ENCODE data around the gene FOXO4.

The FOXO4 gene

DNA sequence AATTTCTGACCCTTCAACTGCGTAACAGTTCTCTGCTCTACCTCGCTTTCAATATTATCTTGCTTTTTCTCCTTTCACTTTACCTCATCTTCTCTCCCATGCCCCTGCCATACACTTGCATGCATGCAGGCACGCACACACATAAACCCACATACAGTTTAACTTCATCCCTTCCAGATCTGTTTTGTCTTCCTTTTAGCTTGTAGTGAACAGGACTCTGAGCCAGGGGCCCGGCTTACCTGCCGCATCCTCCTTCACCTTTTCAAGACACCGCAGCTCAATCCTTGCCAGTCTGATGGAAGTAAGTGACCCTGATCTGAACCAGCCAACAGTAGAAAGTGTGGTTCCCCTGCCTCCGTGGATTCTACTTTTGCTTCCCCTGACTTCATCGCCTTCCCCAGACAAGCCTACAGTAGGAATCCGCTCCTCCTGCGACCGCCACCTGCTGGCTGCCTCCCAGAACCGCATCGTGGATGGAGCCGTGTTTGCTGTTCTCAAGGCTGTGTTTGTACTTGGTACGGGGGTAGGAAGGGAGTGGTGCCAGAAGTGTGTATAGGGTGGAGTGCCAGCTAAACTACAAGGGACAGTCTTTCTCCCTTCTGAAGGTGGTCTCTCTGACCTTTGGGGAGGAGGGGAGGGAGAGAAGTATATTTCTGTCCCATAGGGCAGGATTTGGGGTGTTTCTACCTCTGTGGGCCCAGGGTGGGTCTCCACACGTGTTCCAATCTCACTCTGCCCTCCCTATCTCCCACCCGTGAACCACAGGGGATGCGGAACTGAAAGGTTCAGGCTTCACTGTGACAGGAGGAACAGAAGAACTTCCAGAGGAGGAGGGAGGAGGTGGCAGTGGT, 33.5 kb downstream of the FOXO4 start:
- no peaks in the 10 kb centered on the region for H3K27me3 ChIP-seq (replicated peaks)
- DNase-seq: peak; percentile 36
- H3K27ac ChIP-seq: no peak overlapping the region
- H3K36me3 ChIP-seq (replicated peaks): peaks cover 32% of the 10 kb centered on the region
- TF ChIP-seq, protein P1, sequence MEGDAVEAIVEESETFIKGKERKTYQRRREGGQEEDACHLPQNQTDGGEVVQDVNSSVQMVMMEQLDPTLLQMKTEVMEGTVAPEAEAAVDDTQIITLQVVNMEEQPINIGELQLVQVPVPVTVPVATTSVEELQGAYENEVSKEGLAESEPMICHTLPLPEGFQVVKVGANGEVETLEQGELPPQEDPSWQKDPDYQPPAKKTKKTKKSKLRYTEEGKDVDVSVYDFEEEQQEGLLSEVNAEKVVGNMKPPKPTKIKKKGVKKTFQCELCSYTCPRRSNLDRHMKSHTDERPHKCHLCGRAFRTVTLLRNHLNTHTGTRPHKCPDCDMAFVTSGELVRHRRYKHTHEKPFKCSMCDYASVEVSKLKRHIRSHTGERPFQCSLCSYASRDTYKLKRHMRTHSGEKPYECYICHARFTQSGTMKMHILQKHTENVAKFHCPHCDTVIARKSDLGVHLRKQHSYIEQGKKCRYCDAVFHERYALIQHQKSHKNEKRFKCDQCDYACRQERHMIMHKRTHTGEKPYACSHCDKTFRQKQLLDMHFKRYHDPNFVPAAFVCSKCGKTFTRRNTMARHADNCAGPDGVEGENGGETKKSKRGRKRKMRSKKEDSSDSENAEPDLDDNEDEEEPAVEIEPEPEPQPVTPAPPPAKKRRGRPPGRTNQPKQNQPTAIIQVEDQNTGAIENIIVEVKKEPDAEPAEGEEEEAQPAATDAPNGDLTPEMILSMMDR (IDR thresholded peaks at IDR 0.05; ENCODE audit: low read depth, low read length, missing control alignments): peak; percentile 88
- no peak overlapping the region for H3K4me3 ChIP-seq (ENCODE audit: low read depth, low read length)
- in situ Hi-C loops (cut with HindIII; ENCODE audit: low pct_ligation_motif_present, low sequenced_read_pairs): no loop called here

DNA sequence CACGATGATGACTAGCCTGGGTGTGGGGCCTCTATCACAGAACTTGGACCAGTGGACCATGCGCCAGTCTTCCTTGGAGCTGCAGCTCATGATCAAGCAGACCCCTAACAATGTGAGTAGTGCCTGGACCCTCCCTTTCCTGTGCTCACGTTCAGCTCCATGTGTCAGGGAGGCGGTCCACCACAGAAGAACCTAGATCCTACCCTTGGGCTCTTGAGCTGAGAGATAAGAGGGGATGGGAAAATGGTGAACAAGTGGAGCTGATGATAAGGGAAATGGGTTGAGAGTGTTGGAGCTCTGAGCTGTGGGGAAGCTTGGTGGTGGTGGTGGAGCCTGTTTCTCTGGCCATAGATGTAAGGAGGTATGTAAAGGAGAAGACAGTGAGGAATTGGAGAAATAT, 35.9 kb downstream of the FOXO4 start:
- Histone ChIP-seq H3K27me3 (replicated peaks) (no peaks in the 10 kb centered on the region), H3K36me3 (replicated peaks) (peaks cover 29% of the 10 kb centered on the region), H3K4me3 (ENCODE audit: low read depth, low read length) (no peak overlapping the region), H3K27ac (no peak overlapping the region)
- TF ChIP-seq, protein P1 (IDR thresholded peaks at IDR 0.05; ENCODE audit: low read depth, low read length, missing control alignments): no peak
- DNase-seq: no peak
- in situ Hi-C loops (cut with HindIII; ENCODE audit: low pct_ligation_motif_present, low sequenced_read_pairs): no loop called here

DNA sequence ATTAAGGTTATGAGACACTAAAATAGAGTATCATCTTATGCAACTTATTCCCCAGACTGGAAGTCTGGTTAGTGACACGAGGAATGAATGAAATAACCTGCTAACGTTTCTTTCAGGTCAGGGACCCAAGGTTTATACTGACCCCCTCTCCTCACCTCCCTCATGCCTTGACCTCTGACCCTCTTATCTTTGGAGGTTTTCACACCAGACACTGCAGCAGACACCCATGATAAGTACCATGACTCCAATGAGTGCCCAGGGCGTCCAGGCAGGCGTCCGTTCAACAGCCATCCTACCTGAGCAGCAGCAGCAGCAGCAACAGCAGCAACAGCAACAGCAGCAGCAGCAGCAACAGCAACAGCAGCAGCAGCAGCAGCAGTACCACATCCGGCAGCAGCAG, 44.8 kb downstream of the FOXO4 start:
- Histone ChIP-seq H3K36me3 (replicated peaks) (peaks cover 7% of the 10 kb centered on the region), H3K4me3 (ENCODE audit: low read depth, low read length) (no peak overlapping the region), H3K27me3 (replicated peaks) (no peaks in the 10 kb centered on the region), H3K27ac (no peak overlapping the region)
- TF ChIP-seq, protein P1 (IDR thresholded peaks at IDR 0.05; ENCODE audit: low read depth, low read length, missing control alignments): no peak
- in situ Hi-C loops (cut with HindIII; ENCODE audit: low pct_ligation_motif_present, low sequenced_read_pairs): no loop called here
- DNase-seq: no peak

DNA sequence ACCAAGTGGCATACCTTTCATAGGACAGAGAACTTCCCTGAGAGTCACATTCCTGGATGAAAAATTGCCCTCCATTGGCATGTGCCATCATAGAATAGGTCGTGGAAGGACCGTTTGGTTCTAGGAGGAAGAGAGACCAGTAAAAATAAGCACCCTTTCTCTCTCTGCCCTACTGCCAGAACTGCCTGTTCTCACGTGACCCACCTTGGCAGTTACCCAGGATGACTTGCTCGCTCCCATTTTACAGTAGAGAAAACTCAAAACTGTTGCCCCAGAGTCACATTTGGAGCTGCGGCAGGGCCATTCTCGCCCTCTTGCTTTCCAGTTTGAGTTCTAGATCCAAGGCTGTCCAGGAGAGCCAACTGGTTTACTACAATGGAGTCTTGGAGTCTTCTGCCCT, 47.9 kb downstream of the FOXO4 start:
- Histone ChIP-seq H3K4me3 (ENCODE audit: low read depth, low read length) (no peak overlapping the region), H3K27ac (no peak overlapping the region), H3K27me3 (replicated peaks) (no peaks in the 10 kb centered on the region), H3K36me3 (replicated peaks) (peaks cover 2% of the 10 kb centered on the region)
- DNase-seq: no peak
- TF ChIP-seq, protein P1 (IDR thresholded peaks at IDR 0.05; ENCODE audit: low read depth, low read length, missing control alignments): no peak
- in situ Hi-C loops (cut with HindIII; ENCODE audit: low pct_ligation_motif_present, low sequenced_read_pairs): no loop called here

DNA sequence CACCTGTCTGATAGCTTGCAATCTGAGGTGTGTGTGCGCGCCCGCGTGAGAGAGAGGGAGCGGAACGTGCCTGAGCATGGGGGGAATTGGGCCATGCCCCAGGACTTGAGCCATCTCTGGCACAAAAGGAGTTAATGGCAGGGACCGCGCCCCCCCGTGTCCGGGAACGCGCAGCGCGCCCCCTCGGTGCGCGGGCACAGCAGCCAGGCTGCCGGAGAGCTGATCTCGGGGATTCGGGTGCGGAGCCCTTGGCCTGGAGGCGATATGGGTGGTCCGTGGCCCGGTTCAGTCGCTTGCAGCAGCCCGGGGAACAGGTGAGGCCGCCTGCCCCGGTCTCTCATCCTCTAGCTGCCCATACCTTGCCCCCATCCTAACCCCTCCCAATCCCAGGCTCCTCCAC, 49.0 kb downstream of the FOXO4 start, which contains the start of gene NLGN3:
NLGN3 (plus strand) TSS at position 191 of the 400 bp plus-strand sequence. CDS start 2,909 bp downstream, outside the sequence.
- TF ChIP-seq, protein P1 (IDR thresholded peaks at IDR 0.05; ENCODE audit: low read depth, low read length, missing control alignments): no peak
- Histone ChIP-seq H3K27ac (no peak within 1 kb of the TSS), H3K36me3 (replicated peaks) (peaks cover 2% of the 10 kb centered on the region), H3K4me3 (ENCODE audit: low read depth, low read length) (peak within 1 kb of the TSS; percentile 24), H3K27me3 (replicated peaks) (no peaks in the 10 kb centered on the region)
- no peak for DNase-seq
- in situ Hi-C loops (cut with HindIII; ENCODE audit: low pct_ligation_motif_present, low sequenced_read_pairs): no loop called here
